Measurements from ENCODE around the gene PPP1R1C. TPM values are rescaled to one million over a fixed set of nuclear protein-coding genes. Genes with fewer than 3 reads are reported as not detected.

PPP1R1C gene
- total RNA-seq, 1 experiment from 2014 or later, result 3.4 TPM

DNA sequence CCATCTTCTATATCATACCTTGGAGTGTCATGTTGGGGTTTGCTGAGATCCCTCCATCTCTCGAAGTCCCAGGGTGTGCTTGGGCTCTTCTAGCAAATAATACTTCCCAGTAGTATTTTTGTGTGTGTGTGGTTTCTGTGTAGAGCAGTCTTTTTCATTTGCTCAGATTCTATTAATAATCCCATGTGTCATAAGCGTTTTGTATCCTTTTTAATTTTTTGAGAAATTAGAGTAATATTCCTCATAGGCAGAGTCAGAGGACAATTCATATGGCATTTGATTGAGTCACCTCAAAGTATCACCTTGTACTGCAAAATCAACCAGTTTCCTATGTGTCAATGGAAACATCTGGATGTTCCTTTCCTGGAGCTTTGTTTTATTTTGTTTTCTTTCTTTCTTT is 37.4 kb upstream of the PPP1R1C start:
- POLR2A ChIA-PET, result interaction anchor here (0.6 kb wide), 1 partner anchor 49 kb away, joined by 3 read pairs; no protein-coding TSS in a partner anchor
- TF ChIP-seq SP1 (CRISPR knock-in tag; conservative IDR thresholded peaks at IDR 0.05), result no peak
- no peak for TF ChIP-seq CREB1 (CRISPR knock-in tag; IDR thresholded peaks at IDR 0.05)
- TF ChIP-seq ZNF416 (CRISPR knock-in tag; IDR thresholded peaks at IDR 0.05), result no peak
- TF ChIP-seq HMGA2 (CRISPR knock-in tag; IDR thresholded peaks at IDR 0.05), result no peak
- no peak for TF ChIP-seq ZNF317 (CRISPR knock-in tag; IDR thresholded peaks at IDR 0.05; ENCODE audit: borderline replicate concordance, low read depth)
- no peak for TF ChIP-seq OVOL2 (CRISPR knock-in tag; IDR thresholded peaks at IDR 0.05; ENCODE audit: borderline replicate concordance)
- TF ChIP-seq ZNF121 (CRISPR knock-in tag; IDR thresholded peaks at IDR 0.05), result no peak
- TF ChIP-seq, protein P1, sequence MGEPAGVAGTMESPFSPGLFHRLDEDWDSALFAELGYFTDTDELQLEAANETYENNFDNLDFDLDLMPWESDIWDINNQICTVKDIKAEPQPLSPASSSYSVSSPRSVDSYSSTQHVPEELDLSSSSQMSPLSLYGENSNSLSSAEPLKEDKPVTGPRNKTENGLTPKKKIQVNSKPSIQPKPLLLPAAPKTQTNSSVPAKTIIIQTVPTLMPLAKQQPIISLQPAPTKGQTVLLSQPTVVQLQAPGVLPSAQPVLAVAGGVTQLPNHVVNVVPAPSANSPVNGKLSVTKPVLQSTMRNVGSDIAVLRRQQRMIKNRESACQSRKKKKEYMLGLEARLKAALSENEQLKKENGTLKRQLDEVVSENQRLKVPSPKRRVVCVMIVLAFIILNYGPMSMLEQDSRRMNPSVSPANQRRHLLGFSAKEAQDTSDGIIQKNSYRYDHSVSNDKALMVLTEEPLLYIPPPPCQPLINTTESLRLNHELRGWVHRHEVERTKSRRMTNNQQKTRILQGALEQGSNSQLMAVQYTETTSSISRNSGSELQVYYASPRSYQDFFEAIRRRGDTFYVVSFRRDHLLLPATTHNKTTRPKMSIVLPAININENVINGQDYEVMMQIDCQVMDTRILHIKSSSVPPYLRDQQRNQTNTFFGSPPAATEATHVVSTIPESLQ (CRISPR knock-in tag; IDR thresholded peaks at IDR 0.05), result no peak
- no peak for TF ChIP-seq MXD4 (CRISPR knock-in tag; IDR thresholded peaks at IDR 0.05; ENCODE audit: borderline replicate concordance)
- TF ChIP-seq, protein P2, sequence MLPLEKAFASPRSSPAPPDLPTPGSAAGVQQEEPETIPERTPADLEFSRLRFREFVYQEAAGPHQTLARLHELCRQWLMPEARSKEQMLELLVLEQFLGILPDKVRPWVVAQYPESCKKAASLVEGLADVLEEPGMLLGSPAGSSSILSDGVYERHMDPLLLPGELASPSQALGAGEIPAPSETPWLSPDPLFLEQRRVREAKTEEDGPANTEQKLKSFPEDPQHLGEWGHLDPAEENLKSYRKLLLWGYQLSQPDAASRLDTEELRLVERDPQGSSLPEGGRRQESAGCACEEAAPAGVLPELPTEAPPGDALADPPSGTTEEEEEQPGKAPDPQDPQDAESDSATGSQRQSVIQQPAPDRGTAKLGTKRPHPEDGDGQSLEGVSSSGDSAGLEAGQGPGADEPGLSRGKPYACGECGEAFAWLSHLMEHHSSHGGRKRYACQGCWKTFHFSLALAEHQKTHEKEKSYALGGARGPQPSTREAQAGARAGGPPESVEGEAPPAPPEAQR (CRISPR knock-in tag; IDR thresholded peaks at IDR 0.05), result no peak
- TF ChIP-seq, protein P3, sequence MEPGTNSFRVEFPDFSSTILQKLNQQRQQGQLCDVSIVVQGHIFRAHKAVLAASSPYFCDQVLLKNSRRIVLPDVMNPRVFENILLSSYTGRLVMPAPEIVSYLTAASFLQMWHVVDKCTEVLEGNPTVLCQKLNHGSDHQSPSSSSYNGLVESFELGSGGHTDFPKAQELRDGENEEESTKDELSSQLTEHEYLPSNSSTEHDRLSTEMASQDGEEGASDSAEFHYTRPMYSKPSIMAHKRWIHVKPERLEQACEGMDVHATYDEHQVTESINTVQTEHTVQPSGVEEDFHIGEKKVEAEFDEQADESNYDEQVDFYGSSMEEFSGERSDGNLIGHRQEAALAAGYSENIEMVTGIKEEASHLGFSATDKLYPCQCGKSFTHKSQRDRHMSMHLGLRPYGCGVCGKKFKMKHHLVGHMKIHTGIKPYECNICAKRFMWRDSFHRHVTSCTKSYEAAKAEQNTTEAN (CRISPR knock-in tag; IDR thresholded peaks at IDR 0.05), result no peak
- no peak for TF ChIP-seq GTF2I (CRISPR knock-in tag; conservative IDR thresholded peaks at IDR 0.05)
- TF ChIP-seq FOXK1 (CRISPR knock-in tag; IDR thresholded peaks at IDR 0.05), result no peak
- TF ChIP-seq, protein P4, sequence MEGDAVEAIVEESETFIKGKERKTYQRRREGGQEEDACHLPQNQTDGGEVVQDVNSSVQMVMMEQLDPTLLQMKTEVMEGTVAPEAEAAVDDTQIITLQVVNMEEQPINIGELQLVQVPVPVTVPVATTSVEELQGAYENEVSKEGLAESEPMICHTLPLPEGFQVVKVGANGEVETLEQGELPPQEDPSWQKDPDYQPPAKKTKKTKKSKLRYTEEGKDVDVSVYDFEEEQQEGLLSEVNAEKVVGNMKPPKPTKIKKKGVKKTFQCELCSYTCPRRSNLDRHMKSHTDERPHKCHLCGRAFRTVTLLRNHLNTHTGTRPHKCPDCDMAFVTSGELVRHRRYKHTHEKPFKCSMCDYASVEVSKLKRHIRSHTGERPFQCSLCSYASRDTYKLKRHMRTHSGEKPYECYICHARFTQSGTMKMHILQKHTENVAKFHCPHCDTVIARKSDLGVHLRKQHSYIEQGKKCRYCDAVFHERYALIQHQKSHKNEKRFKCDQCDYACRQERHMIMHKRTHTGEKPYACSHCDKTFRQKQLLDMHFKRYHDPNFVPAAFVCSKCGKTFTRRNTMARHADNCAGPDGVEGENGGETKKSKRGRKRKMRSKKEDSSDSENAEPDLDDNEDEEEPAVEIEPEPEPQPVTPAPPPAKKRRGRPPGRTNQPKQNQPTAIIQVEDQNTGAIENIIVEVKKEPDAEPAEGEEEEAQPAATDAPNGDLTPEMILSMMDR (IDR thresholded peaks at IDR 0.05), result no peak
- no peak for TF ChIP-seq SMAD4 (CRISPR knock-in tag; IDR thresholded peaks at IDR 0.05)
- H3K4me3 Mint-ChIP-seq, result no peak overlapping the region
- no peaks in the 10 kb centered on the region for H3K27me3 Mint-ChIP-seq (ENCODE audit: low read depth)
- ATAC-seq (no peak), DNase-seq (ENCODE audit: low spot score) (no peak)
- peaks cover 6% of the 10 kb centered on the region; the same call in 1 of the 2 replicates for H3K4me1 Mint-ChIP-seq
- no peak overlapping the region for H3K27ac Mint-ChIP-seq
- CTCF ChIA-PET, result no interaction called here
- H3K9me3 Mint-ChIP-seq, result no peaks in the 10 kb centered on the region
- H3K36me3 Mint-ChIP-seq, result no peaks in the 10 kb centered on the region

DNA sequence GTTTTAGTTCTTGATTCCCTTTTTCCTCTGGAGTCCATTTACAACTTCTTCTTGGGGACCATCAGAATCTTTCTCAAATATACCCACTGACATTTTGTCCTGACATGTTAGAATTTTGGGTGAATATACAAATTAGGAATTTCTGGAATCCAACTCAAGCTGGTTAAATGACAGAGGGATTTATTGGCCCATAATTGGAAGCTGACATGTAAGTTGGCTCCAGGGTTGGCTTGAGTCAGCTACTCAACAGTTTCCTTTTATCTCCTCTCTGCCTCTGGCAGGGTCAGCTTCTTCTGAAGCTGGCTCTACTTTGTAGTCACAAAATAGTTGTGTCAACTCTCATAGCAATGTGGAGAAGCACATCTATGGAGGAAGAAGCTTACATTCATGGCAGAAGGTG is 36.6 kb upstream of the PPP1R1C start:
- H3K27ac Mint-ChIP-seq, result no peak overlapping the region
- H3K4me3 Mint-ChIP-seq, result no peak overlapping the region
- no peak for DNase-seq (ENCODE audit: low spot score)
- POLR2A ChIA-PET, result no interaction called here
- no peaks in the 10 kb centered on the region for H3K27me3 Mint-ChIP-seq (ENCODE audit: low read depth)
- no peaks in the 10 kb centered on the region for H3K36me3 Mint-ChIP-seq
- no peak for ATAC-seq
- CTCF ChIA-PET, result interaction anchor here (0.6 kb wide), 1 partner anchor 315 kb away, joined by 3 read pairs; no protein-coding TSS in a partner anchor
- H3K9me3 Mint-ChIP-seq, result no peaks in the 10 kb centered on the region
- peaks cover 11% of the 10 kb centered on the region for H3K4me1 Mint-ChIP-seq
- TF ChIP-seq SOX15 (CRISPR knock-in tag; IDR thresholded peaks at IDR 0.05), result no peak
- no peak for TF ChIP-seq ZNF423 (CRISPR knock-in tag; IDR thresholded peaks at IDR 0.05)
- TF ChIP-seq ZNF138 (CRISPR knock-in tag; conservative IDR thresholded peaks at IDR 0.05), result no peak
- TF ChIP-seq CREB1 (CRISPR knock-in tag; IDR thresholded peaks at IDR 0.05), result no peak
- TF ChIP-seq, protein P5, sequence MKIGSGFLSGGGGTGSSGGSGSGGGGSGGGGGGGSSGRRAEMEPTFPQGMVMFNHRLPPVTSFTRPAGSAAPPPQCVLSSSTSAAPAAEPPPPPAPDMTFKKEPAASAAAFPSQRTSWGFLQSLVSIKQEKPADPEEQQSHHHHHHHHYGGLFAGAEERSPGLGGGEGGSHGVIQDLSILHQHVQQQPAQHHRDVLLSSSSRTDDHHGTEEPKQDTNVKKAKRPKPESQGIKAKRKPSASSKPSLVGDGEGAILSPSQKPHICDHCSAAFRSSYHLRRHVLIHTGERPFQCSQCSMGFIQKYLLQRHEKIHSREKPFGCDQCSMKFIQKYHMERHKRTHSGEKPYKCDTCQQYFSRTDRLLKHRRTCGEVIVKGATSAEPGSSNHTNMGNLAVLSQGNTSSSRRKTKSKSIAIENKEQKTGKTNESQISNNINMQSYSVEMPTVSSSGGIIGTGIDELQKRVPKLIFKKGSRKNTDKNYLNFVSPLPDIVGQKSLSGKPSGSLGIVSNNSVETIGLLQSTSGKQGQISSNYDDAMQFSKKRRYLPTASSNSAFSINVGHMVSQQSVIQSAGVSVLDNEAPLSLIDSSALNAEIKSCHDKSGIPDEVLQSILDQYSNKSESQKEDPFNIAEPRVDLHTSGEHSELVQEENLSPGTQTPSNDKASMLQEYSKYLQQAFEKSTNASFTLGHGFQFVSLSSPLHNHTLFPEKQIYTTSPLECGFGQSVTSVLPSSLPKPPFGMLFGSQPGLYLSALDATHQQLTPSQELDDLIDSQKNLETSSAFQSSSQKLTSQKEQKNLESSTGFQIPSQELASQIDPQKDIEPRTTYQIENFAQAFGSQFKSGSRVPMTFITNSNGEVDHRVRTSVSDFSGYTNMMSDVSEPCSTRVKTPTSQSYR (CRISPR knock-in tag; IDR thresholded peaks at IDR 0.05), result no peak
- TF ChIP-seq, protein P6, sequence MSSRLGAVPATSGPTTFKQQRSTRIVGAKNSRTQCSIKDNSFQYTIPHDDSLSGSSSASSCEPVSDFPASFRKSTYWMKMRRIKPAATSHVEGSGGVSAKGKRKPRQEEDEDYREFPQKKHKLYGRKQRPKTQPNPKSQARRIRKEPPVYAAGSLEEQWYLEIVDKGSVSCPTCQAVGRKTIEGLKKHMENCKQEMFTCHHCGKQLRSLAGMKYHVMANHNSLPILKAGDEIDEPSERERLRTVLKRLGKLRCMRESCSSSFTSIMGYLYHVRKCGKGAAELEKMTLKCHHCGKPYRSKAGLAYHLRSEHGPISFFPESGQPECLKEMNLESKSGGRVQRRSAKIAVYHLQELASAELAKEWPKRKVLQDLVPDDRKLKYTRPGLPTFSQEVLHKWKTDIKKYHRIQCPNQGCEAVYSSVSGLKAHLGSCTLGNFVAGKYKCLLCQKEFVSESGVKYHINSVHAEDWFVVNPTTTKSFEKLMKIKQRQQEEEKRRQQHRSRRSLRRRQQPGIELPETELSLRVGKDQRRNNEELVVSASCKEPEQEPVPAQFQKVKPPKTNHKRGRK (CRISPR knock-in tag; IDR thresholded peaks at IDR 0.05; ENCODE audit: borderline replicate concordance), result no peak
- TF ChIP-seq ZNF317 (CRISPR knock-in tag; IDR thresholded peaks at IDR 0.05; ENCODE audit: borderline replicate concordance, low read depth), result no peak
- no peak for TF ChIP-seq RORB (CRISPR knock-in tag; IDR thresholded peaks at IDR 0.05)
- no peak for TF ChIP-seq NFATC4 (CRISPR knock-in tag; IDR thresholded peaks at IDR 0.05)
- no peak for TF ChIP-seq NFYB (CRISPR knock-in tag; conservative IDR thresholded peaks at IDR 0.05; ENCODE audit: low read depth)
- TF ChIP-seq, protein P7, sequence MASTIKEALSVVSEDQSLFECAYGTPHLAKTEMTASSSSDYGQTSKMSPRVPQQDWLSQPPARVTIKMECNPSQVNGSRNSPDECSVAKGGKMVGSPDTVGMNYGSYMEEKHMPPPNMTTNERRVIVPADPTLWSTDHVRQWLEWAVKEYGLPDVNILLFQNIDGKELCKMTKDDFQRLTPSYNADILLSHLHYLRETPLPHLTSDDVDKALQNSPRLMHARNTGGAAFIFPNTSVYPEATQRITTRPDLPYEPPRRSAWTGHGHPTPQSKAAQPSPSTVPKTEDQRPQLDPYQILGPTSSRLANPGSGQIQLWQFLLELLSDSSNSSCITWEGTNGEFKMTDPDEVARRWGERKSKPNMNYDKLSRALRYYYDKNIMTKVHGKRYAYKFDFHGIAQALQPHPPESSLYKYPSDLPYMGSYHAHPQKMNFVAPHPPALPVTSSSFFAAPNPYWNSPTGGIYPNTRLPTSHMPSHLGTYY (CRISPR knock-in tag; IDR thresholded peaks at IDR 0.05), result no peak
- TF ChIP-seq ZNF232 (CRISPR knock-in tag; IDR thresholded peaks at IDR 0.05), result no peak
